ENCODE results near the gene USPL1.
"Not testable (repeated sequence)": the region's sequence is repeated elsewhere in the genome, so short reads cannot be mapped to it uniquely, and the experiment has no call there.

The USPL1 gene

GRCh38 chr13:30616927-30617314 is 799 bp upstream of the USPL1 start:
- peak; percentile 78 to 89 (median 81) for DNase-seq

GRCh38 chr13:30618186-30618929 is 638 bp downstream of the USPL1 start:
- DNase-seq, result peak; percentile 20 to 33 (median 22)

- peak; percentile 51 to 64 (median 62) for DNase-seq
Measured at GRCh38 chr13:30618930-30619279, 1.2 kb downstream of the USPL1 start.

GRCh38 chr13:30619731-30620130 is 2.0 kb downstream of the USPL1 start:
- peak; percentile 14 to 24 (median 16) for DNase-seq

- DNase-seq, result no peak
Measured at GRCh38 chr13:30620941-30621340, 3.2 kb downstream of the USPL1 start.

- DNase-seq, result no peak
Measured at GRCh38 chr13:30622551-30622950, 4.8 kb downstream of the USPL1 start.

- DNase-seq, result no peak
Measured at GRCh38 chr13:30623392-30623791, 5.7 kb downstream of the USPL1 start.

- DNase-seq, result no peak
Measured at GRCh38 chr13:30624630-30625029, 6.9 kb downstream of the USPL1 start.

- DNase-seq, result no peak
Measured at GRCh38 chr13:30629527-30629926, 11.8 kb downstream of the USPL1 start.

GRCh38 chr13:30633861-30634260 is 16.1 kb downstream of the USPL1 start:
- no peak for DNase-seq

GRCh38 chr13:30634838-30635237 is 17.1 kb downstream of the USPL1 start:
- DNase-seq, result no peak

- no peak for DNase-seq
Measured at GRCh38 chr13:30638301-30638700, 20.6 kb downstream of the USPL1 start.

- DNase-seq, result no peak
Measured at GRCh38 chr13:30639671-30640070, 22.0 kb downstream of the USPL1 start.

- not testable (repeated sequence) for DNase-seq
Measured at GRCh38 chr13:30641173-30641572, 23.5 kb downstream of the USPL1 start.

- no peak for DNase-seq
Measured at GRCh38 chr13:30645629-30646028, 27.9 kb downstream of the USPL1 start.

GRCh38 chr13:30647420-30647819 is 29.7 kb downstream of the USPL1 start:
- DNase-seq, result no peak

GRCh38 chr13:30647824-30648521 is 30.3 kb downstream of the USPL1 start:
- DNase-seq, result no peak

GRCh38 chr13:30648522-30649012 is 30.8 kb downstream of the USPL1 start:
- no peak for DNase-seq

- not testable (repeated sequence) for DNase-seq
Measured at GRCh38 chr13:30651648-30652047, 33.9 kb downstream of the USPL1 start.

- no peak for DNase-seq
Measured at GRCh38 chr13:30652746-30653386, 35.1 kb downstream of the USPL1 start.

GRCh38 chr13:30654430-30654829 is 36.7 kb downstream of the USPL1 start:
- DNase-seq, result no peak

GRCh38 chr13:30656178-30656577 is 38.5 kb downstream of the USPL1 start:
- no peak for DNase-seq

GRCh38 chr13:30659980-30660379 is 42.3 kb downstream of the USPL1 start:
- no peak for DNase-seq

- no peak for DNase-seq
Measured at GRCh38 chr13:30660796-30661195, 43.1 kb downstream of the USPL1 start.

All from suppressor macrophage treated with lipopolysaccharide for 1 hour (primary cell).